GM20431 (cell line): ENCODE results near the gene SYNE2.
"Not testable (repeated sequence)": the region's sequence is repeated elsewhere in the genome, so short reads cannot be mapped to it uniquely, and the experiment has no call there.

Experiments used
- in situ Hi-C: fragments of 300-500 bp; cut with MseI, MboI; formaldehyde crosslinking; loops from one replicate; pipeline ENCODE4 v1.15.0; 2020; ENCODE audit warnings: low sequenced_read_pairs; ENCODE audit not compliant: unreplicated experiment

Gene SYNE2

DNA sequence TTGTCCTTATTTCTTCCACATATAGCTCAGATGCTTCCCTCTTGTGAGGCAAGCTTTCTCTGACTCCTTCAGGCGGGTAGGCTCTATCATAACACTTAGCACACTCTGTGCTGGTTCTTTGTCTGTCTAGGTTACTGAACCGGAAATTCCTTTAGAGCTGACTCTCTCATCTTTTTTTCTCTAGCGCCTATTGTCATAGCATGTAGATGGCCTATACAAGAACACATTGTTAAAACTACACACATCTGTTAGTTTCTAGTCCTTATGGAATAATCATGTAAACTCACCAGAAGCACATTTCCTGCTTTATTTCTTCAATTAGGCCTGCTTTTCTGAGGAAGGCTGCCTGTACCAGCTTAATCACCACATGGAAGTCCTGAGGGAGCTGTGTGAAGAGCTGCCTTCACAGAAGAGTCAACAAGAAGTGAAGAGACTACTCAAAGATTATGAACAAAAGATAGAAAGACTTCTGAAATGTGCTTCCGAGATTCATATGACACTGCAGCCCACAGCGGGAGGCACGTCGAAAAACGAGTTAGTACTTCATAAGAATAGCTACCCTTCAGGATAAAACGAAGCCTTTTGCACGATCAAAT, 143.9 kb downstream of the SYNE2 start:
- in situ Hi-C loops: no loop called here

- in situ Hi-C loops: no loop called here
These were observed 147.9 kb downstream of the SYNE2 start for GRCh38 chr14:64000749-64001148.

DNA sequence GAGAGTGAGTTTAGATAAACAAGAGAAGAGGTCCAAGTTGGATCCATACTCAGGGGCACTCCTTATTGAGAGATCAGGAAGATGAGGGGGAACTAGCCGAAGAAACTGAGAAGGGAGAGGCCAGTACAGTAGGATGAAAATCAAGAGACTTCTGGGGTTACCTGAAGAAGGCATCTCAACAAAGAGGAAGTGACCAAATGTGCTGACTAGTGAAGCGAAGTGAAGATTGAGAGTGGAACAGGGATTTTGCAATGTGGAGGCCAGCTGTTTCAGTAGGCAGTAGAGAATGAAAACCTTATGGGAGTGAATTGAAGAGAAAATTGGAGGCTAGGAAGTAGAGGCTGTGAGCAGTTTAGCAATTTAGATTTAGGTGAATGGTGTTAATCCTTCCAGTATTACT, 153.0 kb downstream of the SYNE2 start:
- in situ Hi-C loops: no loop called here

DNA sequence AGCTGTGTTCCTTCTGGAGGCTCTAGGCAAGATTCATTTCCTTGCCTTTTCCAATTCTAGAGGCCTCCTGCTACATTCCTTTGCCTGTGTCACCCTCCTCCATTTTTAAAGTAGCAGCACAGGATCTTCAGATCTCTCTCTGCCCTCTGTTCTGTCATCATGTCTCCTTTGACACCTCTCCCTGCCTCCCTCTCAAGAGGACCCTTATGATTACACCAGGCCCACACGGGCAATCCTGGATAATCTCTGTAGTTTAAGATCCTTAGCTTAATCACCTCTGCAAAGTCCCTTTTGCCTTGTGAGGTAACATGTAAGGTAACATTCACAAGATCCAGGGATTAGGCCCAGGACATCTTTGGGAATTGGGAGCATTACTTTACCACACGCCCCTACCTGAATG, 155.2 kb downstream of the SYNE2 start:
- in situ Hi-C loops: no loop called here

DNA sequence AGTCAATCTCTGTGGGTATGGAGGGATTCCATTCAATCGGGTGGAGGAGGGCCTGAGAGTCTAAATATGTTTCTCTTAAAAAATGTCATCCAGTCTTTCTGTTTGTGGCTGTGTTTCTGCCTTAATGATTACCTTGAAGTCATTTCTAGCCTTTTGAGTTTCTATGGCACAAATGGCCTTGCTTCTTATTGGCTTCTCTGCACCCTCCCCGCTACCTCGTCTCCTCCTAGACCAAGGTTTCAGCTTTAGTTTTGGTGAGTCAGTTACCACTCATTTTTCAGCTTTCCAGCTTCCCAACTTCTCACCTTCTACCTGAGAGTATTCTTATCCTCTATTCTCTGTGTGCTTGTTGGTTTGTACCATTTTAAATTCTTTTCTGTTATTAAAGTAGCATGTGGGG, 159.2 kb downstream of the SYNE2 start:
- in situ Hi-C loops: no loop called here

DNA sequence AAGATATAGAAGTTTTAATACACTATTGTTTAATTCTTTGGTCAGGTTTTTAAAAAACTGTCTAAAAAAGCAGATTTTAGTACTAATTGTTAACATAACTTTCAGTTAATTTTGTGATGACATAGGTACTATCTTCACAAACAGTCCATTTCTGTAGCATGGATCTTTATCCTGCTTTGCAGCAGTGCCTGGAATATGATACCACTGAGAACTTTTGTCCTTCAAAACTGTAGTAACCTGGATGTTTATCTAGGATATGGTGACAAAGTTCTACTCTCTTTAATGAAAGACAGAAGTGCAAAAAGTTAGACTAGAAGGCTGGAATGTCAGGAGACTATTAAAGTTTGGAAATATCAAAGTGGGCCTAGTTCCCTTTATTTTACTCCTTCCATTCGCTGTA, 159.9 kb downstream of the SYNE2 start:
- in situ Hi-C loops: no loop called here

- in situ Hi-C loops: no loop called here
These were observed 172.7 kb downstream of the SYNE2 start for GRCh38 chr14:64025479-64025878.

DNA sequence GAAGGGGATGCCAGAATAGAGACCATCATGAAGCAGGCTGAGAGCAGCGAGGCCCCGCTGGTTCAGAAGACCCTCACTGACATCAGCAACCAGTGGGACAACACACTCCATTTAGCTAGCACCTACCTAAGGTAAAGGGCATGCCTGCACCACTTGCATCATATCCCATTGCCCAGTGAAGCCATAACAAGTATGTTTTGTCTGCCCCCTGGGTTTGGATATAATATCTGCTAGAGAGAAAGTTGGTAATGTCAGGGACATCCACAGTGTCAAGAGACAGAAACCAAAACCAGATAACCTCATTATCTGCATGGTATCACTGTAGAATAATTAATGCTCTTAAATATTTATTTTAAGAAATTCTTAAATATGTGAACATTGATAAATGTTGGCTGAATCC, 173.8 kb downstream of the SYNE2 start:
- in situ Hi-C loops: no loop called here

- in situ Hi-C loops: no loop called here
These were observed 182.3 kb downstream of the SYNE2 start for GRCh38 chr14:64035143-64035542.

GRCh38 chr14:64037869-64038745, 185.3 kb downstream of the SYNE2 start:
- in situ Hi-C loops: not testable (repeated sequence)

DNA sequence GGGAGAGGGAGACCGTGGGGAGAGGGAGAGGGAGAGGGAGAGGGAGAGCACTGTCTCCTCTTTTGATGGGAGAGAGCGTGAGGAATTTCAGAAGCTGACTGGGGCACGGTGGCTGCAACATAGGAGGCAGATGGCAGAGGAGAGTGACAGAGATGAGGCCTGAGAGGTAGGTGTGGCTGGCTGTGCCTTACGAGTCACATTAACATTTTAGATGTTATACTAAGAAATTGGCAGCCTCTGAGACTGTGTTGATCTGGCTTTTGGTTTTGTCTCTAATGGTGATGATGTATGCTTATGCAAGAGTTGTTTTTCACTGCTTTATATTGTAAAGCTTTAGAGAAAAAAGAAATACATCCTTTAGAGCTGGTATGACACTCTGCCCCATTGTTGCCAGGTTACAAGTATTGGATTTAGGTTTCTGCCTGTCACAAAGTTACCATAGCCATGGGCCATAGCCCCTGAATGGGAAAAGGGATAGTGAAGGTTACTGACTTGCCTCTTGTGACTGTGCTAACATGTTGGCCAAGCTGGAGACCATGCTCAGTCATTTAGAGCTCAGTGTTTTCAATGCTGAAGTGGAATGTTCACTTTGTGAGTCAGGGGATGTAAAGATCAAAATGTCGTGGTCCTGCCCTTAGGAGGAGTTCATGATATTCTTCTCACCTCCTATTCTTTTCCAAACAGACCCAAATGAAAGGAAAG, 186.2 kb downstream of the SYNE2 start:
- in situ Hi-C loops: no loop called here

GRCh38 chr14:64040044-64040443, 187.2 kb downstream of the SYNE2 start:
- in situ Hi-C loops: no loop called here

GRCh38 chr14:64043296-64043695, 190.5 kb downstream of the SYNE2 start:
- in situ Hi-C loops: not testable (repeated sequence)

DNA sequence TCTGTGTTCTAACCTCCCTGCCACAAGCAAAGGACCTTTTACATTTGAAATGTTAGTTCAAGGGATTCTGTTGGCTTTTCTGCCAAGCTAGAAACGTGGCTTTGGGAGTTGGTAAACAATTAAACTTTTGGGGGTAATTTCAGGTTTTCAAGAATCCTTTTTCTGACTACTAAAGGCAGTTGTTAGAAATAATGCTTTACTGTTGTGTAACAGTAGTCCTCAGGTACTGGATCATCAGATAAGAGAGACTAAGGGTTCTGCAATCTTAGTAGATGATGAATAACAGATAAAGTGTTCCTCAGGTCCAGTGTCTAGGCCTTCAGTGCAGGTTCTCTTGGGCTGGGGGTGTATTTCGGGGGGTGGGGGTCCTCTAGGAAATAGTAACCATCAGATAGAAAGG, 192.3 kb downstream of the SYNE2 start:
- in situ Hi-C loops: no loop called here

DNA sequence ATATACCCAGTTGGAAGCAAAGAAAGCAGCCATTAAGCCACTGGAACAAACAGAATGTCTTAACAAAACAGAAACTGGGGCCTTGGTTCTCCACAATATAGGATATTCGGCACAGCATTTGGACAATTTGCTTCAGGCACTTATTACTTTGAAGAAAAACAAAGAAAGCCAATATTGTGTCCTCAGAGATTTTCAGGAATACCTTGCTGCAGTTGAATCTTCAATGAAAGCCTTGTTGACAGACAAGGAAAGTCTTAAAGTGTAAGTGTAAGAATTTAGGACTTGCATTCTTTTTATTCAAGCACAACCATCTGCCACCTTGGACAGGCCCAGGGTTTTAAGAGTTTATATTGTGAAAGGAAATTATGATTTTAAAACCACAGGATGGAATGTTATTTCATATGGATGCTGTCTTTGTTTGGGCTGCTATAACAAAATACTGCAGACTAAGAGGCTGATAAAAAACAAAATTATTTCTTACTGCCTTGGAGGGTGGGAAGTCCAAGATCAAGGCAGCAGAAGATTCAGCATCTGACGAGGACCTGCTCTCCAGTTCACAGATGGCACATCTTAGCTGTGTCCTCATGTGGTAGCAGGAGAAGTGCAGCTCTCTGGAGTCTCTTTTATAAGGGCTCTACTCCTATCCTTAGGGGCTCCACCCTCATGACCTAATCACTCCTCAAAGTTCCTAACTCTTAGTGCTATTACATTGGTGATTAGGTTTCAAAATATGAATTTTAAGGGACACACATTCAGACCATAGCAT, 197.0 kb downstream of the SYNE2 start:
- in situ Hi-C loops: no loop called here

DNA sequence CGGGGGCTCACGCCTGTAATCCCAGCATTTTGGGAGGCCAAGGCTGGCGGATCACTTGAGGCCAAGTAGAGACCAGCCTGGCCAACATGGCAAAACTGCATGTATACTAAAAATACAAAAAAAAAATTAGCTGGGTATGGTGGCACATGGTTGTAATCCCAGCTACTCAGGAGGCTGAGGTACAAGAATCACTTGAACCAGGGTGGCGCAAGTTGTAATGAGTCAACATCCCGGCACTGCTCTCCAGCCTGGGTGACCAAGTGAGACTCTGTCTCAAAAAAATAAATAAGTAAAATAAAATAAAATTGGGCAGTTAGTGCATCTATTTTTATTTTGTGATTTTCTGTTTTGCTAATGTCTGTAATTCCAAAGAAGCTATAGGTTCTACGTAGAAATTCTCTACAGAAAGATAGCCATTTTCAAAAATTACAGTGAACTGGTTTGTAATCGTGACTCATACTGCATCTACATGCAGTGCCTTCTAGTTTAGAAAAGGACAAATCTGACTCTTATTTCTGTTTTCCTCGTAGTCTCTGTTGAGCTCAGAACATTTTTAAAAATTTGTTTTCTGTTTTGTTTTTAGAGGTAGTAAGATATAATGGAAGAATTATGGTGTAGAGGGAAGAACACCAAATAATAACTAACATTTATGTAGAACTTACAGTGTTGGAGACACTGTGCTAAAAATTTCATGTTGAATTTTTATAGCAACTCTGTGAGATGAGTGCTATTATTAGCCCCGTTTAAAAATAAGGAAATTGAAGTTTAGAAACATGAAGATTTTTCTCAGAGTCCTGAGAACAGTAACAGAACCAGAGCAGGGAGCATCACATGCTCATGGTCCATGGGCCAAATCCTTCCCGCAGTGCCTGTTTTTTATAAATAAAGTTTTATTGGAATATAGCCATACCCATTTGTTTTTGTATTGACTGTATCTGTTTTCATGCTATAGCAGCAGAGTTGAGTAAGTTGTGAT, 201.2 kb downstream of the SYNE2 start:
- in situ Hi-C loops: no loop called here

DNA sequence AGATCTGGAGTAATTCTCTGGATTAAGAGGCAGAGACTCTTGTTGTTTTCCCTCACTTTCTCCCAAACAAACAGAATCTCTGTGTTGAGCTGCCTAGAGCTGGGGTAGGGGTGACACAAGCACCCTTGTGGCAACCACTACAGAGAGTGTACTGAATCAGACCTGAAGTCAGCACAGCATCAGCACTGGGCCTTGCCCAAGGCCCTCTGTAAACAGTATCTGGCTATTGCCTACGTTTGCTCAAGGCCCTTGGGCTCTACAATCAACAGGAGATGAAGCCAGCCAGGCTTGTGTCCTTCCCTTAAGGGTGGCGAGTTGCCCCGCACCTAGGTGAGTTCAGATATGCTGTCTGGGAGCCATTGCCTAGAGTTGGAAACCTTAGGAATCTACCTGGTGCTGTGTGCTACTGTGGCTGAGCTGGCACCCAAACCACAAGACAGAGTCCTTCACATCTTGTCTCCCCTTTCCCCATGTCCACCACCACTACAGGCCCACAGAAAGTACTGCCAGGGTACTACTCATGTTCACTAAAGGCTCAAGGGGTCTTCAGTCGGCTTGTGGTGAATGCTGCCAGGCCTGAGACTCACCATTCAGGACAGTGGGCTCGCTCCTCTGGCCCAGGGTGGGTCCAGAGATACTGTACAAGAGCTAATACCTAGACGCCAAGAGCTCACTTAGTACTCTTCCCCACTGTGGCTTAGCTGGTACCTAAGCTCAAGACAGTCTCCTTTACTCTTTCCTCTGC, 206.8 kb downstream of the SYNE2 start:
- in situ Hi-C loops: no loop called here

DNA sequence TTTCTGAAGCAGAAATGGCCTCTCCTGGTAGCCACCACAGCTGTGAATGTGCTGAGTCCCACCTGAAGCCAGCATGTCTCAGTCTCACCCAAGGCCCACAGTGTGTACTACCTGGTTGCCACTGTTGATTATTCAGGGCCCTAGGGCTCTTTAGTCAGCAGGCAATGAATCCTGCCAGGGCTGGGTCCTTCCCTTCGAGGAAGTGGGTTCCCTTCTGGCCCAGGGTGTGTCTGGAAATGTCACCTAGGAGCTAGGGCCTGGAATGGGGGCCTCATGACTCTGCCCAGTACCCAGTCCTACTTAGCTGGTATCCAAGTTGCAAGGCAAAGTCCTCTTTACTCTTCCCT, 207.4 kb downstream of the SYNE2 start:
- in situ Hi-C loops: no loop called here

DNA sequence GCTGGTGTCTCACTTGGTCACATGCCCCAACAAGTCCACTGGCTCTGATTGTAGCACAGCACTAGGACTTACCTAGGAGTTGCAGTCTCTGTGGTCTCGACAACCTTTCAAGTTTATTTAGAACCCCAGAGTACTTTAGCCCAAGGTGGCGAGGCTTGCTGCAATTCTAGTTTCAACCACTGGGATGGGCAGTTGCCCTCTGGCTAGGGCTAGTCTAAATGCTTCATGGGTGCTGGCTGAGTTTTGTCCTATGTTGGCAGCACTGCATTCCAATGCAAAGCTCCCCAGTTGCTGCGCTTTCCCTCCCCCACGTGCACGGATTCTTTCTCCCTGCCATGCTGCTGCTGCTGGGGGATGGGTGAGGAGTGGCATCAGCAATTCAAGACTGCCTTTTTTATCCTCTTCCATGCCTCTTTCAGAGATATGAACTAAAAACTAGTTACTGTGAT, 207.9 kb downstream of the SYNE2 start:
- in situ Hi-C loops: no loop called here
